Erythroblast (primary cell): ENCODE results near the gene NEAT1.

Experiments
- GATA1 ChIP-seq: IDR thresholded peaks from 2 replicates; pipeline ENCODE4 v1.6.1; 2011; ENCODE audit warnings: low read depth, mild to moderate bottlenecking, control low read depth, low read length, moderate library complexity
- POLR2A ChIP-seq: IDR thresholded peaks from 2 replicates; pipeline ENCODE4 v1.6.1; 2011; ENCODE audit warnings: mild to moderate bottlenecking, low read length

DNA sequence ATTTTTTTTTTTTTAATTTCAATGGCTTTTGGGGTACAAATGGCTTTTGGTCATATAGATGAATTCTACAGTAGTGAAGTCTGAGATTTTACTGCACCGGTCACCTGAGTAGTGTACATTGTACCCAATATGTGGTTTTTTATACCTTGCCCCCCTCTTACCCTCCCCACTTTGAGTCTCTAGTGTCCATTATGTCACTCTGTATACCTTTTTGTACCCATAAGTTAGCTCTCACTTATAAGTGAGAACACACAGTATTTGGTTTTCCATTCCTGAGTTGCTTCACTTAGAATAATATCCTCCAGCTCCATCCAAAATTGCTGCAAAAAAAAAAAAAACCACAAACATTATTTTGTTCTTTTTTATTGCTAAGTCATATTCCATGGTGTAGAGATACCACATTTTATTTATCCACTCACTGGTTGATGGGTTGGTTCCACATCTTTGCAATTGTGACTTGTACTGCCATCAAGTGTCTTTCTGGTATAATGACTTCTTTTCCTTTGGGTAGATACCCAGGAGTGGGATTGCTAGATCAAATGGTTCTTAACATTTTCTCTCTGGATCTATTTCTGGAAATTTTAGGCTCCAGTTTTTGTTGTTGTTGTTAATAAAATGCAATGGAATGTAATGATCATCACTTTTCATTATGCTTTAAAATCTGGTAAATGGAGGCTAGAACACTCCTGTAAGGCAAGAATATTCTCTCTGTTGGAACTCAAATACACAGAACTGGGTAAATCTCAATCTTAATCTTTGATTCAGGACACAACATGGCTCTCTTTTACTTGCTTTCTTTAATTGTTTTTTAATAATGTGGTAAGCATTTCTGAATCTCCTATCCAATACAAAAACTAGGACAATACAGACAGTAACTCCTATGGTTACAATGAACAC, 10.3 kb downstream of the NEAT1 start:
- no peak for TF ChIP-seq POLR2A
- no peak for TF ChIP-seq GATA1
